Fibroblast of lung (primary cell): ENCODE measurements around the gene CADM2. TPM values are rescaled to one million over a fixed set of nuclear protein-coding genes. Genes with fewer than 3 reads are reported as not detected.

Source experiments
- DNase-seq, 2 donors: peaks; one replicate each; pipeline versions ENCODE4 v3.0.0 to v3.0.0-alpha.2; 2010; ENCODE audit warnings: low read depth in 2 of 2
- H2AFZ ChIP-seq: 2 replicates; pipeline ENCODE4 v1.5.1; 2012; ENCODE audit warnings: low read length, control low read depth, inconsistent platforms
- H3K27ac ChIP-seq: 2 replicates; pipeline ENCODE4 v1.5.1; 2011; ENCODE audit warnings: low read length, control low read depth; ENCODE audit not compliant: insufficient read depth
- H3K27me3 ChIP-seq: 2 replicates; pipeline ENCODE4 v1.5.1; 2011; ENCODE audit warnings: mild to moderate bottlenecking, low read length; ENCODE audit not compliant: control insufficient read depth, insufficient read depth
- H3K36me3 ChIP-seq: 2 replicates; pipeline ENCODE4 v1.5.1; 2011; ENCODE audit warnings: low read length; ENCODE audit not compliant: control insufficient read depth, insufficient read depth
- H3K4me1 ChIP-seq: 2 replicates; pipeline ENCODE4 v1.5.1; 2011; ENCODE audit warnings: low read length; ENCODE audit not compliant: control insufficient read depth, insufficient read depth; ENCODE audit errors: extremely low read depth
- H3K4me2 ChIP-seq: 2 replicates; pipeline ENCODE4 v1.5.1; 2011; ENCODE audit warnings: low read length, control low read depth; ENCODE audit not compliant: insufficient read depth; ENCODE audit errors: extremely low read depth
- H3K4me3 ChIP-seq, 4 experiments: fragments of 200-600 bp in 1 of 4; sonication (generic) in 1 of 4; replicated peaks in 1 of 4; 2 replicates each; pipeline ENCODE4 v1.5.1; 2011 to 2016; ENCODE audit warnings: low read length in 4 of 4, low read depth in 3 of 4, mild to moderate bottlenecking in 3 of 4, control low read depth in 2 of 4, inconsistent platforms in 1 of 4, mixed read lengths in 1 of 4; ENCODE audit not compliant: insufficient read depth in 1 of 4; ENCODE audit errors: control extremely low read depth in 1 of 4
- H3K79me2 ChIP-seq: 2 replicates; pipeline ENCODE4 v1.5.1; 2012; ENCODE audit warnings: mild to moderate bottlenecking, low read length, inconsistent platforms; ENCODE audit not compliant: control insufficient read depth, insufficient read depth
- H3K9ac ChIP-seq: 2 replicates; pipeline ENCODE4 v1.5.1; 2011; ENCODE audit warnings: mild to moderate bottlenecking, low read length, control low read depth; ENCODE audit not compliant: insufficient read depth
- H3K9me3 ChIP-seq: 2 replicates; pipeline ENCODE4 v1.5.1; 2012; ENCODE audit warnings: low read depth, low read length; ENCODE audit not compliant: control insufficient read depth, insufficient read depth
- H4K20me1 ChIP-seq: 2 replicates; pipeline ENCODE4 v1.5.1; 2011; ENCODE audit warnings: low read length; ENCODE audit not compliant: control insufficient read depth, insufficient read depth; ENCODE audit errors: extremely low read depth
- CTCF ChIP-seq, 2 donors: IDR thresholded peaks in 1 of 2; conservative IDR thresholded peaks in 1 of 2; 1 replicate in 1 of 2; 2 replicates in 1 of 2; pipeline ENCODE4 v1.5.1; 2011 to 2012; ENCODE audit warnings: low read length in 2 of 2, control low read depth in 1 of 2, inconsistent platforms in 1 of 2, low read depth in 1 of 2, mild to moderate bottlenecking in 1 of 2
- EZH2 ChIP-seq: IDR thresholded peaks from 2 replicates; pipeline ENCODE4 v1.5.1; 2012; ENCODE audit warnings: low read length, control low read depth, mild to moderate bottlenecking; ENCODE audit errors: missing control alignments
- polyA plus RNA-seq, 2 donors: library from polyadenylated mRNA; depleted of rRNA in 1 of 2; stranded (reverse) in 1 of 2; unstranded in 1 of 2; fragments of >200 nt; gene quantifications; 2 replicates each; pipeline ENCODE4 v1.2.1, GENCODE V29; 2011 to 2012; ENCODE audit warnings: missing spikeins in 1 of 2
- total RNA-seq: library from RNA; depleted of rRNA; stranded (reverse); fragments of >200 nt; gene quantifications from 2 replicates; pipeline ENCODE4 v1.2.1, GENCODE V29; 2014

The CADM2 gene
- total and polyA plus RNA-seq, 2 donors (not counting 1 experiment from before 2014, with no cell fraction given): under 0.01 to 0.12 TPM

DNA sequence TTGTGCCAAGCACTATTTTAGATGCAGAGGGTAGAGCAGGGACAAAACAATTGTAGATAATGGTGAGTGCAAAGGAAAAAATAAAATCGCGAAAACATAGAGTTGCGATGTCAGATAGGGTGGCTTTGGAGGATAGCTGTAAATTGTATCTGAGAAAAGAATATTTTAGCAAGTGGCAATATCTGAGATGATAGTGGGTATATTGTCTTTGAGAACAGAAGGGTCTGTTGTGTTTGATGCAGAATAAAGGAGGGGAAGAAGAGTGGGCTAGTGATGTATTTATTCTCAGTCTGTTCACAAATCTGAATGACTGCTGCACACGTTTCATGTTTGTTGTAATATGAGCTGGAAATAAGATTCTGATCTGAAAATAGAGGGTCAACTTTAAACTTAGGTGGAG lies 396.8 kb downstream of the CADM2 start:
- Histone ChIP-seq H3K27ac (no peak overlapping the region), H3K79me2 (no peaks in the 10 kb centered on the region), H2AFZ (no peak overlapping the region), H3K4me2 (no peak overlapping the region), H3K4me1 (no peaks in the 10 kb centered on the region), H3K9ac (no peak overlapping the region), H3K27me3 (no peaks in the 10 kb centered on the region), H3K4me3 (no peak overlapping the region), H4K20me1 (no peaks in the 10 kb centered on the region), H3K9me3 (no peaks in the 10 kb centered on the region), H3K36me3 (no peaks in the 10 kb centered on the region)
- TF ChIP-seq EZH2 (no peak), CTCF (conservative IDR thresholded peaks at IDR 0.05 in 1 of 2, IDR thresholded peaks at IDR 0.05 in 1 of 2; ENCODE audit: low read depth in 1 of 2, low read length in 2 of 2) (no peak)
- DNase-seq: no peak

DNA sequence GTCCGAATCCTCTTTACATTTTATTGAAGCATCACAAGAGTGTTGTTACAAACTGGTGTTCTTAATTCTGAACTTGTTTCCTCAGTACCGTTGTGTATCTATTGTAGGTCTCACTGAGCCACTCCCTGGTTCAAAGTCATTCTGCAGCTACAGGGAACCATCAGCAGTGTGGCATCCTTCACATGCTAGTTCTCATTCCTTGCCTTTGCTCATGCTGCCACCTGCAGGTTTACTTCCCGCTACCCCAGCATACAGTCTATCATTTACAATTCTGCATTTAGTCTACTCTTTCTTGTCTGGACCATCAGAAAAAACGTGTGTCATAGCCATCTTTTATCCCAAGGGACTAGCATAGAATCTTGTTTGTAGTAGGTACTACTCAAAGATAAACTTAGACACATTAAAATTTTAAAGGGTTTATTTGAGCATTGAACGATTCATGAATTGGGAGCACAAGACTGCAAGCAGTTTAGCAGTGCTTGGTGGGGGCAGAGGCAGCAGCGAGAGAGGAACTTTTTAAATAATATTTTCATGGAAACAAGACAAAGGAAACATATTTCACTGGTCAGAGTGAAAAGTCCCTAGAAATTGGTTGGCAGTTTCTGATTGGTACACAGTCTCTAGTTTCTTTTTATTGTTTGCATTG lies 402.1 kb downstream of the CADM2 start:
- DNase-seq: peak; percentile 23 to 57
- no peak overlapping the region for H2AFZ ChIP-seq

GRCh38 chr3:85364296-85364909 lies 405.6 kb downstream of the CADM2 start:
- Histone ChIP-seq H3K27me3 (no peaks in the 10 kb centered on the region), H3K4me2 (no peak overlapping the region), H3K27ac (no peak overlapping the region), H3K9ac (no peak overlapping the region), H3K9me3 (no peaks in the 10 kb centered on the region), H3K4me3 (no peak overlapping the region), H3K36me3 (no peaks in the 10 kb centered on the region), H4K20me1 (no peaks in the 10 kb centered on the region), H2AFZ (no peak overlapping the region), H3K4me1 (no peaks in the 10 kb centered on the region), H3K79me2 (no peaks in the 10 kb centered on the region)
- TF ChIP-seq CTCF (conservative IDR thresholded peaks at IDR 0.05 in 1 of 2, IDR thresholded peaks at IDR 0.05 in 1 of 2; ENCODE audit: low read depth in 1 of 2, low read length in 2 of 2) (no peak), EZH2 (no peak)
- DNase-seq: no peak

More for the DNA sequence above, 402.1 kb downstream of the CADM2 start:
- H3K27me3 ChIP-seq: no peaks in the 10 kb centered on the region
- TF ChIP-seq EZH2 (no peak), CTCF (conservative IDR thresholded peaks at IDR 0.05 in 1 of 2, IDR thresholded peaks at IDR 0.05 in 1 of 2; ENCODE audit: low read depth in 1 of 2, low read length in 2 of 2) (peak; percentile 16 to 63)
- H4K20me1 ChIP-seq: no peaks in the 10 kb centered on the region
- no peak overlapping the region for H3K4me2 ChIP-seq
- H3K9me3 ChIP-seq: no peaks in the 10 kb centered on the region
- no peak overlapping the region for H3K27ac ChIP-seq
- no peak overlapping the region for H3K9ac ChIP-seq
- no peaks in the 10 kb centered on the region for H3K36me3 ChIP-seq
- H3K79me2 ChIP-seq: no peaks in the 10 kb centered on the region
- H3K4me1 ChIP-seq: no peaks in the 10 kb centered on the region
- H3K4me3 ChIP-seq: no peak overlapping the region
